ENCODE data around the gene NDE1.

DNA sequence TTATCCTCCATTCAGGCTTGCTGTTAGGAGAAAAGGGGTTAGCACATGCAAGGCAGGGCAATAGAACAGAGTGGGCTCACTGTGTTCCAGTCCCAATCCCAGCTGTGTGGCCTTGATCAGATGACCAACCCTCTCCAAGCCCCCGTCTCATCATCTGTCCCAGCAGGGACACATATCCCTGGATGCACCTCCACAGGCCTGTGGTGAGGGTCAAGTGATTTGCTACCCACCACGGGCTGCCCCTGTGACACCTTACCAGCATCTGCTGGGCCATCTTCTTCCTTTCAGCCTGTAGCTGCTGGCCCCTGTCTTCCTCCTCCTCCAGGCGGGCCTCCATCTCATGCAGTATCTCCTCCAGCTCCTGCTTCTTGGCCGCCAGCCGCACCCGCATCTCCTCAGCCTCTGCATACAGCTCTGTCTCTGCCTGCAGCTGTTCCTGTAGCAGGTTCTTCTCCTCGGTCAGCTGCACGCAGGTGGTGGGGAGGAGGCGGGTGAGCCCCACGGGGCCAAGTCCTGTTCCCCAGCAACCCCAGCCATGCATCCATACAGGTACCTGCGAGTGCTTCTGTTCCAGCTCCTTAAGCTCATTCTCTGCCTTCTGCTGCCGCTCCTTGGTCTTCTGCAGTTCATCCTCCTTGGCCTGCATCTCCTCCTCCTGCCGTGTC lies 91.3 kb downstream of the NDE1 start:
- TF ChIP-seq, protein P1, sequence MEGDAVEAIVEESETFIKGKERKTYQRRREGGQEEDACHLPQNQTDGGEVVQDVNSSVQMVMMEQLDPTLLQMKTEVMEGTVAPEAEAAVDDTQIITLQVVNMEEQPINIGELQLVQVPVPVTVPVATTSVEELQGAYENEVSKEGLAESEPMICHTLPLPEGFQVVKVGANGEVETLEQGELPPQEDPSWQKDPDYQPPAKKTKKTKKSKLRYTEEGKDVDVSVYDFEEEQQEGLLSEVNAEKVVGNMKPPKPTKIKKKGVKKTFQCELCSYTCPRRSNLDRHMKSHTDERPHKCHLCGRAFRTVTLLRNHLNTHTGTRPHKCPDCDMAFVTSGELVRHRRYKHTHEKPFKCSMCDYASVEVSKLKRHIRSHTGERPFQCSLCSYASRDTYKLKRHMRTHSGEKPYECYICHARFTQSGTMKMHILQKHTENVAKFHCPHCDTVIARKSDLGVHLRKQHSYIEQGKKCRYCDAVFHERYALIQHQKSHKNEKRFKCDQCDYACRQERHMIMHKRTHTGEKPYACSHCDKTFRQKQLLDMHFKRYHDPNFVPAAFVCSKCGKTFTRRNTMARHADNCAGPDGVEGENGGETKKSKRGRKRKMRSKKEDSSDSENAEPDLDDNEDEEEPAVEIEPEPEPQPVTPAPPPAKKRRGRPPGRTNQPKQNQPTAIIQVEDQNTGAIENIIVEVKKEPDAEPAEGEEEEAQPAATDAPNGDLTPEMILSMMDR (IDR thresholded peaks at IDR 0.05; ENCODE audit: poor library complexity): no peak
- TF ChIP-seq EZH2 (IDR thresholded peaks at IDR 0.05; ENCODE audit: borderline replicate concordance): no peak
- no peak for TF ChIP-seq EZH2phosphoT487 (IDR thresholded peaks at IDR 0.05; ENCODE audit: low read depth, severe bottlenecking, unreplicated experiment)

All from hepatocyte (in vitro differentiated cells).